ENCODE measurements around the gene DOCK6.

The DOCK6 gene

GRCh38 chr19:11196406-11197287, 65.7 kb downstream of the DOCK6 start:
- TF ChIP-seq CTCF (IDR thresholded peaks at IDR 0.05) (no peak), ZFX (IDR thresholded peaks at IDR 0.05; ENCODE audit: borderline replicate concordance) (no peak)

GRCh38 chr19:11195681-11196080, 66.6 kb downstream of the DOCK6 start:
- no peak for TF ChIP-seq CTCF (IDR thresholded peaks at IDR 0.05)
- no peak for TF ChIP-seq ZFX (IDR thresholded peaks at IDR 0.05; ENCODE audit: borderline replicate concordance)
- peak overlapping the region; percentile 95 for H3K27ac ChIP-seq

More at GRCh38 chr19:11196406-11197287, 65.7 kb downstream of the DOCK6 start:
- H3K27ac ChIP-seq: peak overlapping the region; percentile 95

GRCh38 chr19:11194656-11195558, 67.4 kb downstream of the DOCK6 start:
- TF ChIP-seq CTCF (IDR thresholded peaks at IDR 0.05): no peak
- no peak for TF ChIP-seq ZFX (IDR thresholded peaks at IDR 0.05; ENCODE audit: borderline replicate concordance)
- peak overlapping the region; percentile 95; the same call in 1 of the 2 replicates for H3K27ac ChIP-seq

- no peak overlapping the region for H3K27ac ChIP-seq
- no peak for TF ChIP-seq ZFX (IDR thresholded peaks at IDR 0.05; ENCODE audit: borderline replicate concordance)
- no peak for TF ChIP-seq CTCF (IDR thresholded peaks at IDR 0.05)
These were observed 68.2 kb downstream of the DOCK6 start for GRCh38 chr19:11194173-11194572.

- TF ChIP-seq CTCF (IDR thresholded peaks at IDR 0.05) (no peak), ZFX (IDR thresholded peaks at IDR 0.05; ENCODE audit: borderline replicate concordance) (no peak)
- no peak overlapping the region for H3K27ac ChIP-seq
These were observed 69.1 kb downstream of the DOCK6 start for GRCh38 chr19:11192957-11193939.

GRCh38 chr19:11191934-11192333, 70.4 kb downstream of the DOCK6 start:
- no peak overlapping the region for H3K27ac ChIP-seq
- TF ChIP-seq CTCF (IDR thresholded peaks at IDR 0.05) (no peak), ZFX (IDR thresholded peaks at IDR 0.05; ENCODE audit: borderline replicate concordance) (no peak)

Data from 22Rv1 (cell line).